H1 (cell line): ENCODE data around the gene PLSCR5. TPM values are rescaled to one million over a fixed set of nuclear protein-coding genes. Genes with fewer than 3 reads are reported as not detected.

ENCODE experiments used
- CTCF ChIA-PET: fragments of 300-600 bp; sonication (Branson Sonifier 250); formaldehyde crosslinking; loops from one replicate; lab custom pipeline; 2021; ENCODE audit not compliant: partially characterized antibody; lab: Charles Lee
- POLR2A ChIA-PET: fragments of 300-600 bp; sonication (Branson Sonifier 250); formaldehyde crosslinking; loops from one replicate; lab custom pipeline; 2021; ENCODE audit warnings: inconsistent platforms; ENCODE audit not compliant: partially characterized antibody; lab: Charles Lee
- DNase-seq, 2 experiments: peaks; one replicate each; pipeline versions ENCODE4 v3.0.0 to v3.0.0-alpha.2; 2010 to 2022; ENCODE audit warnings: low spot score in 2 of 2, low read depth in 1 of 2, mixed read lengths in 1 of 2
- FAIRE-seq: peaks from 2 replicates; lab custom pipeline; 2011; peaks lifted over from hg19 to GRCh38; lab: Jason Lieb, UNC
- H2AFZ ChIP-seq: 2 replicates; pipeline ENCODE4 v1.8.1; 2012; ENCODE audit warnings: low read length, inconsistent platforms
- H2AK5ac ChIP-seq: 2 replicates; pipeline ENCODE4 v1.6.1; 2013; ENCODE audit warnings: low read depth, low read length
- H2BK120ac ChIP-seq: replicated peaks from 2 replicates; pipeline ENCODE3; 2013; ENCODE audit warnings: low read depth, low read length, inconsistent platforms
- H2BK12ac ChIP-seq: 2 replicates; pipeline ENCODE4 v1.6.1; 2013; ENCODE audit warnings: low read depth, low read length
- H2BK15ac ChIP-seq: 2 replicates; pipeline ENCODE4 v1.6.1; 2013; ENCODE audit warnings: low read length
- H2BK20ac ChIP-seq: 2 replicates; pipeline ENCODE4 v1.6.1; 2013; ENCODE audit warnings: low read length
- H2BK5ac ChIP-seq: 2 replicates; pipeline ENCODE4 v1.6.1; 2013; ENCODE audit warnings: low read depth, low read length
- H3K14ac ChIP-seq: 2 replicates; pipeline ENCODE4 v1.6.1; 2013; ENCODE audit warnings: inconsistent platforms; ENCODE audit not compliant: insufficient read length
- H3K18ac ChIP-seq: 2 replicates; pipeline ENCODE4 v1.6.1; 2013; ENCODE audit warnings: low read length; ENCODE audit errors: extremely low read depth
- H3K23ac ChIP-seq: 2 replicates; pipeline ENCODE4 v1.6.1; 2013; ENCODE audit warnings: inconsistent platforms; ENCODE audit not compliant: insufficient read length
- H3K23me2 ChIP-seq: 2 replicates; pipeline ENCODE4 v1.6.1; 2013; ENCODE audit warnings: low read depth, low read length
- H3K27ac ChIP-seq: 2 replicates; pipeline ENCODE4 v1.6.1; 2011; ENCODE audit warnings: low read depth, low read length, inconsistent platforms
- H3K27me3 ChIP-seq, 4 experiments: replicated peaks in 1 of 4; 1 replicate in 1 of 4; 2 replicates in 3 of 4; pipeline versions ENCODE4 v1.6.1 to v1.8.1; 2011 to 2013; ENCODE audit warnings: low read length in 3 of 4, mild to moderate bottlenecking in 3 of 4, inconsistent platforms in 2 of 4, mixed read lengths in 2 of 4, moderate library complexity in 1 of 4; ENCODE audit not compliant: control insufficient read depth in 3 of 4, insufficient read depth in 3 of 4; ENCODE audit errors: extremely low read depth in 1 of 4
- H3K36me3 ChIP-seq, 4 experiments: 2 replicates each; pipeline versions ENCODE4 v1.6.1 to v1.8.1; 2011 to 2013; ENCODE audit warnings: mild to moderate bottlenecking in 4 of 4, low read length in 3 of 4, moderate library complexity in 2 of 4, control low read depth in 1 of 4, inconsistent platforms in 1 of 4; ENCODE audit not compliant: insufficient read depth in 4 of 4, control insufficient read depth in 2 of 4
- H3K4ac ChIP-seq: replicated peaks from 2 replicates; pipeline ENCODE3; 2013; ENCODE audit warnings: low read length, low read depth, mixed read lengths, inconsistent platforms; ENCODE audit not compliant: insufficient read length
- H3K4me1 ChIP-seq, 4 experiments: replicated peaks in 1 of 4; 1 replicate in 1 of 4; 2 replicates in 3 of 4; pipeline versions ENCODE4 v1.6.1 to v1.8.1; 2011 to 2013; ENCODE audit warnings: low read length in 3 of 4, inconsistent platforms in 2 of 4, mixed read lengths in 1 of 4; ENCODE audit not compliant: insufficient read depth in 4 of 4, control insufficient read depth in 3 of 4
- H3K4me2 ChIP-seq, 2 experiments: 2 replicates each; pipeline versions ENCODE4 v1.6.1 to v1.8.1; 2011 to 2013; ENCODE audit warnings: low read depth in 2 of 2, low read length in 2 of 2, control low read depth in 1 of 2, inconsistent platforms in 1 of 2, mild to moderate bottlenecking in 1 of 2; ENCODE audit not compliant: insufficient read depth in 1 of 2
- H3K4me3 ChIP-seq, 4 experiments: fragments of 200-600, 300-600 bp in 1 of 4; sonication (generic), shearing (Covaris generic), sonication (Bioruptor Twin) in 1 of 4; 2 replicates each; pipeline versions ENCODE4 v1.5.1 to v1.8.1; 2011 to 2016; ENCODE audit warnings: low read length in 4 of 4, low read depth in 3 of 4, control low read depth in 2 of 4, inconsistent platforms in 2 of 4, mild to moderate bottlenecking in 2 of 4, mixed read lengths in 1 of 4, moderate library complexity in 1 of 4; ENCODE audit not compliant: insufficient read depth in 2 of 4; ENCODE audit errors: extremely low read depth in 1 of 4
- H3K56ac ChIP-seq: replicated peaks from 2 replicates; pipeline ENCODE3; 2013; ENCODE audit warnings: low read depth, mild to moderate bottlenecking, mixed read lengths, low read length, inconsistent platforms; ENCODE audit not compliant: insufficient read length
- H3K79me1 ChIP-seq: 2 replicates; pipeline ENCODE4 v1.6.1; 2013; ENCODE audit warnings: low read depth, low read length, control low read depth
- H3K79me2 ChIP-seq, 2 experiments: 2 replicates each; pipeline versions ENCODE4 v1.6.1 to v1.8.1; 2012 to 2013; ENCODE audit warnings: low read length in 2 of 2, mild to moderate bottlenecking in 2 of 2, inconsistent platforms in 1 of 2; ENCODE audit not compliant: insufficient read depth in 2 of 2, control insufficient read depth in 1 of 2
- H3K9ac ChIP-seq, 4 experiments: replicated peaks in 1 of 4; 1 replicate in 1 of 4; 2 replicates in 3 of 4; pipeline versions ENCODE4 v1.6.1 to v1.8.1; 2011 to 2013; ENCODE audit warnings: low read depth in 3 of 4, low read length in 3 of 4, control low read depth in 2 of 4, mild to moderate bottlenecking in 2 of 4, moderate library complexity in 2 of 4, inconsistent platforms in 1 of 4; ENCODE audit errors: extremely low read depth in 1 of 4
- H3K9me3 ChIP-seq, 2 experiments: 2 replicates each; pipeline versions ENCODE4 v1.6.1 to v1.8.1; 2012 to 2013; ENCODE audit warnings: mild to moderate bottlenecking in 2 of 2, moderate library complexity in 2 of 2, control low read depth in 1 of 2, inconsistent platforms in 1 of 2, low read depth in 1 of 2, low read length in 1 of 2, mixed read lengths in 1 of 2; ENCODE audit not compliant: insufficient read depth in 2 of 2
- H4K20me1 ChIP-seq, 2 experiments: replicated peaks in 1 of 2; 2 replicates each; pipeline versions ENCODE3 to v1.8.1; 2011 to 2013; ENCODE audit warnings: inconsistent platforms in 2 of 2, low read length in 2 of 2, mild to moderate bottlenecking in 1 of 2; ENCODE audit not compliant: insufficient read depth in 2 of 2, control insufficient read depth in 1 of 2
- H4K5ac ChIP-seq: 2 replicates; pipeline ENCODE4 v1.6.1; 2013; ENCODE audit warnings: low read length, low read depth, mixed read lengths, inconsistent platforms; ENCODE audit not compliant: insufficient read length
- H4K8ac ChIP-seq: 2 replicates; pipeline ENCODE4 v1.8.0; 2013; ENCODE audit warnings: mild to moderate bottlenecking, moderate library complexity, low read length, inconsistent platforms; ENCODE audit not compliant: insufficient read depth; ENCODE audit errors: extremely low read depth
- H4K91ac ChIP-seq: replicated peaks from 2 replicates; pipeline ENCODE3; 2013; ENCODE audit warnings: low read length, mixed read lengths, inconsistent platforms; ENCODE audit not compliant: insufficient read length
- CREB1 ChIP-seq: IDR thresholded peaks from 2 replicates; pipeline ENCODE4 v1.6.1; 2012; ENCODE audit warnings: inconsistent platforms
- CTCF ChIP-seq, 3 experiments: IDR thresholded peaks; 1 replicate in 2 of 3; 2 replicates in 1 of 3; pipeline versions ENCODE4 v1.5.1 to v1.6.1; 2011; ENCODE audit warnings: low read length in 3 of 3, mild to moderate bottlenecking in 3 of 3, inconsistent platforms in 2 of 3, low read depth in 1 of 3, moderate library complexity in 1 of 3; ENCODE audit not compliant: insufficient read depth in 1 of 3; ENCODE audit errors: control extremely low read depth in 1 of 3
- RAD21 ChIP-seq, 2 experiments: IDR thresholded peaks in 1 of 2; conservative IDR thresholded peaks in 1 of 2; 2 replicates each; pipeline ENCODE4 v1.6.1; 2011; ENCODE audit warnings: low read depth in 2 of 2, low read length in 2 of 2, improper control_type of control experiment in 1 of 2, inconsistent platforms in 1 of 2, mild to moderate bottlenecking in 1 of 2, moderate library complexity in 1 of 2
- WGBS, 2 experiments: shearing (Covaris generic) in 1 of 2; methylation state at CpG; one replicate each; pipeline versions ENCODE4 v1.1.6 to v1.1.7; 2013 to 2015; ENCODE audit warnings: low lambda C conversion rate in 2 of 2, mixed read lengths in 2 of 2, inconsistent platforms in 1 of 2, low coverage in 1 of 2, missing lambda C conversion rate in 1 of 2; ENCODE audit not compliant: insufficient replicate concordance in 2 of 2, insufficient coverage in 1 of 2, insufficient read length in 1 of 2; ENCODE audit errors: extremely low coverage in 1 of 2, missing lambda C conversion rate in 1 of 2; 5-methylcytosine and 5-hydroxymethylcytosine counted together
- polyA plus RNA-seq, 7 experiments: library from polyadenylated mRNA; depleted of rRNA in 3 of 7; stranded (reverse) in 5 of 7; unstranded in 2 of 7; fragments of >200 nt in 5 of 7; fragments of 200-250 nt in 2 of 7; gene quantifications; 1 replicate in 5 of 7; 2 replicates in 1 of 7; 4 replicates in 1 of 7; pipeline versions ENCODE4 v1.2.1 to v1.2.3, GENCODE V29; 2011 to 2013; ENCODE audit warnings: missing spikeins in 2 of 7, mixed read lengths in 2 of 7
- total RNA-seq: library from RNA; stranded (reverse); fragmentation: NEBNext Ultra II Directional; extraction: Animal tissue kit (Norgen Biotek cat#: 25700); gene quantifications from 2 replicates; pipeline ENCODE4 v1.2.1, GENCODE V29; 2021

PLSCR5 gene
- total and polyA plus RNA-seq, 2 of the 8 experiments (the other 6 are each of a cell fraction or from before 2014, with no cell fraction given) = not detected

- H2BK120ac ChIP-seq = no peak overlapping the region
- H3K14ac ChIP-seq = no peak overlapping the region
- H2BK12ac ChIP-seq = no peak overlapping the region
- no peak overlapping the region for H3K9ac ChIP-seq
- no peak overlapping the region for H3K18ac ChIP-seq
- H2BK5ac ChIP-seq = no peak overlapping the region
- H4K91ac ChIP-seq = no peak overlapping the region
- H3K79me1 ChIP-seq = no peaks in the 10 kb centered on the region
- H3K23me2 ChIP-seq = no peaks in the 10 kb centered on the region
- H3K9me3 ChIP-seq = no peaks in the 10 kb centered on the region
- TF ChIP-seq RAD21 (IDR thresholded peaks at IDR 0.05 in 1 of 2, conservative IDR thresholded peaks at IDR 0.05 in 1 of 2; ENCODE audit: low read depth in 2 of 2, low read length in 2 of 2) (peak; percentile 88 to 93), CREB1 (no peak), CTCF (IDR thresholded peaks at IDR 0.05; ENCODE audit: control extremely low read depth in 1 of 3, insufficient read depth in 1 of 3, low read depth in 1 of 3, low read length in 3 of 3) (peak in 2 of 3 experiments; percentile 63 to 73; a peak in 2 of 4 replicates)
- no peaks in the 10 kb centered on the region; a peak in 2 of 7 replicates for H3K4me1 ChIP-seq
- H3K79me2 ChIP-seq = no peaks in the 10 kb centered on the region
- H4K20me1 ChIP-seq = no peaks in the 10 kb centered on the region
- 9% methylated on average over 3 of the region's 3 CpGs; no CpG with 5 or more reads in 1 of the 2 experiments for WGBS, 2 experiments
- no peak overlapping the region for H3K4ac ChIP-seq
- DNase-seq (no peak), FAIRE-seq (peak; percentile 60)
- no peak overlapping the region for H3K4me2 ChIP-seq
- no peaks in the 10 kb centered on the region for H3K27me3 ChIP-seq
- H2AK5ac ChIP-seq = no peak overlapping the region
- no peak overlapping the region for H2AFZ ChIP-seq
- H3K36me3 ChIP-seq = no peaks in the 10 kb centered on the region
- H4K5ac ChIP-seq = no peak overlapping the region
- ChIA-PET POLR2A (no interaction called here), CTCF (interaction anchor here (0.6 to 4.4 kb wide), 27 partner anchors 9 to 1170 kb away, joined by 3 to 27 read pairs (median 4); partner anchors contain the start of gene PLSCR1)
- no peak overlapping the region for H2BK20ac ChIP-seq
- H3K4me3 ChIP-seq = no peak overlapping the region
- H4K8ac ChIP-seq = no peak overlapping the region
- no peak overlapping the region for H3K27ac ChIP-seq
- H3K56ac ChIP-seq = no peak overlapping the region
- no peak overlapping the region for H3K23ac ChIP-seq
- H2BK15ac ChIP-seq = no peak overlapping the region
Measured at GRCh38 chr3:146640955-146641867, 36.1 kb upstream of the PLSCR5 start.
